ENCODE measurements around the gene ACAT1. TPM values are rescaled to one million over a fixed set of nuclear protein-coding genes. Genes with fewer than 3 reads are reported as not detected.

ACAT1 gene
- total RNA-seq, 2 experiments from 2014 or later = 66.7 to 83.2 TPM

GRCh38 chr11:108144615-108145014, 23.2 kb downstream of the ACAT1 start:
- Histone ChIP-seq H3K4me2 (ENCODE audit: low read length) (no peak overlapping the region), H3K9me2 (ENCODE audit: insufficient read depth, low read length) (no peaks in the 10 kb centered on the region), H3K9me3 (ENCODE audit: low read length) (no peaks in the 10 kb centered on the region), H2AFZ (ENCODE audit: low read length) (no peak overlapping the region), H3K36me3 (ENCODE audit: insufficient read depth, low read length) (peaks cover 97% of the 10 kb centered on the region), H3K79me2 (ENCODE audit: insufficient read depth, low read depth, low read length) (no peaks in the 10 kb centered on the region), H3K27ac (ENCODE audit: low read depth, low read length, poor library complexity, severe bottlenecking) (no peak overlapping the region), H3K4me1 (ENCODE audit: insufficient read depth, low read length, poor library complexity, severe bottlenecking) (no peaks in the 10 kb centered on the region), H4K20me1 (ENCODE audit: insufficient read depth, low read length) (no peaks in the 10 kb centered on the region), H3K4me3 (ENCODE audit: low read depth, low read length, poor library complexity, severe bottlenecking) (no peak overlapping the region)
- BruUV-seq (replicated peaks) = no TSS peak
- ChIA-PET POLR2A (interaction anchor here (0.5 to 3.4 kb wide), 3 partner anchors 11 to 650 kb away, joined by 3 to 16 read pairs (median 8); no protein-coding TSS in a partner anchor), CTCF (ENCODE audit: unreplicated experiment) (no interaction called here)
- DNase-seq (ENCODE audit: low spot score) = no peak
- intact Hi-C loops (cut with micrococcal nuclease; ENCODE audit: unreplicated experiment) = no loop called here
- TF ChIP-seq CTCF (conservative IDR thresholded peaks at IDR 0.05; ENCODE audit: low read length) = no peak
- TF ChIP-seq EZH2phosphoT487 (IDR thresholded peaks at IDR 0.05; ENCODE audit: borderline replicate concordance, low read depth, low read length) = no peak

GRCh38 chr11:108147150-108147549, 25.8 kb downstream of the ACAT1 start:
- no peak for DNase-seq (ENCODE audit: low spot score)
- H4K20me1 ChIP-seq (ENCODE audit: insufficient read depth, low read length) = no peaks in the 10 kb centered on the region
- no peak overlapping the region for H3K4me3 ChIP-seq (ENCODE audit: low read depth, low read length, poor library complexity, severe bottlenecking)
- H2AFZ ChIP-seq (ENCODE audit: low read length) = no peak overlapping the region
- no peaks in the 10 kb centered on the region for H3K4me1 ChIP-seq (ENCODE audit: insufficient read depth, low read length, poor library complexity, severe bottlenecking)
- H3K9me3 ChIP-seq (ENCODE audit: low read length) = no peaks in the 10 kb centered on the region
- peaks cover 96% of the 10 kb centered on the region for H3K36me3 ChIP-seq (ENCODE audit: insufficient read depth, low read length)
- POLR2A ChIA-PET = interaction anchor here (0.9 kb wide), 1 partner anchor 46 kb away, joined by 3 read pairs; no protein-coding TSS in a partner anchor
- no peaks in the 10 kb centered on the region for H3K9me2 ChIP-seq (ENCODE audit: insufficient read depth, low read length)
- no TSS peak for BruUV-seq (replicated peaks)
- H3K79me2 ChIP-seq (ENCODE audit: insufficient read depth, low read depth, low read length) = no peaks in the 10 kb centered on the region
- no peak overlapping the region for H3K4me2 ChIP-seq (ENCODE audit: low read length)
- H3K27ac ChIP-seq (ENCODE audit: low read depth, low read length, poor library complexity, severe bottlenecking) = no peak overlapping the region
- CTCF ChIA-PET (ENCODE audit: unreplicated experiment) = no interaction called here
- intact Hi-C loops (cut with micrococcal nuclease; ENCODE audit: unreplicated experiment) = no loop called here
- no peak for TF ChIP-seq CTCF (conservative IDR thresholded peaks at IDR 0.05; ENCODE audit: low read length)
- TF ChIP-seq EZH2phosphoT487 (IDR thresholded peaks at IDR 0.05; ENCODE audit: borderline replicate concordance, low read depth, low read length) = no peak

GRCh38 chr11:108148556-108148955, 27.2 kb downstream of the ACAT1 start:
- ChIA-PET POLR2A (interaction anchor here (0.5 to 1.1 kb wide), 7 partner anchors 10 to 368 kb away, joined by 3 to 5 read pairs (median 3); no protein-coding TSS in a partner anchor), CTCF (ENCODE audit: unreplicated experiment) (no interaction called here)
- intact Hi-C loops (cut with micrococcal nuclease; ENCODE audit: unreplicated experiment) = no loop called here
- H2AFZ ChIP-seq (ENCODE audit: low read length) = no peak overlapping the region
- no peak overlapping the region for H3K4me3 ChIP-seq (ENCODE audit: low read depth, low read length, poor library complexity, severe bottlenecking)
- no peaks in the 10 kb centered on the region for H3K79me2 ChIP-seq (ENCODE audit: insufficient read depth, low read depth, low read length)
- H3K4me2 ChIP-seq (ENCODE audit: low read length) = no peak overlapping the region
- peaks cover 91% of the 10 kb centered on the region for H3K36me3 ChIP-seq (ENCODE audit: insufficient read depth, low read length)
- no peaks in the 10 kb centered on the region for H3K9me2 ChIP-seq (ENCODE audit: insufficient read depth, low read length)
- H3K27ac ChIP-seq (ENCODE audit: low read depth, low read length, poor library complexity, severe bottlenecking) = no peak overlapping the region
- no peaks in the 10 kb centered on the region for H3K9me3 ChIP-seq (ENCODE audit: low read length)
- no peaks in the 10 kb centered on the region for H3K4me1 ChIP-seq (ENCODE audit: insufficient read depth, low read length, poor library complexity, severe bottlenecking)
- H4K20me1 ChIP-seq (ENCODE audit: insufficient read depth, low read length) = no peaks in the 10 kb centered on the region
- TF ChIP-seq EZH2phosphoT487 (IDR thresholded peaks at IDR 0.05; ENCODE audit: borderline replicate concordance, low read depth, low read length) (no peak), CTCF (conservative IDR thresholded peaks at IDR 0.05; ENCODE audit: low read length) (no peak)
- BruUV-seq (replicated peaks) = no TSS peak
- DNase-seq (ENCODE audit: low spot score) = no peak

Measured in OCI-LY7 (cell line).